ENCODE data around the gene CHI3L1. TPM values are rescaled to one million over a fixed set of nuclear protein-coding genes. Genes with fewer than 3 reads are reported as not detected.
"Not testable (repeated sequence)": the region's sequence is repeated elsewhere in the genome, so short reads cannot be mapped to it uniquely, and the experiment has no call there.

Gene CHI3L1
- total RNA-seq (ENCODE audit: low replicate concordance): 3.0 and 5.5 TPM in 2 replicates

DNA sequence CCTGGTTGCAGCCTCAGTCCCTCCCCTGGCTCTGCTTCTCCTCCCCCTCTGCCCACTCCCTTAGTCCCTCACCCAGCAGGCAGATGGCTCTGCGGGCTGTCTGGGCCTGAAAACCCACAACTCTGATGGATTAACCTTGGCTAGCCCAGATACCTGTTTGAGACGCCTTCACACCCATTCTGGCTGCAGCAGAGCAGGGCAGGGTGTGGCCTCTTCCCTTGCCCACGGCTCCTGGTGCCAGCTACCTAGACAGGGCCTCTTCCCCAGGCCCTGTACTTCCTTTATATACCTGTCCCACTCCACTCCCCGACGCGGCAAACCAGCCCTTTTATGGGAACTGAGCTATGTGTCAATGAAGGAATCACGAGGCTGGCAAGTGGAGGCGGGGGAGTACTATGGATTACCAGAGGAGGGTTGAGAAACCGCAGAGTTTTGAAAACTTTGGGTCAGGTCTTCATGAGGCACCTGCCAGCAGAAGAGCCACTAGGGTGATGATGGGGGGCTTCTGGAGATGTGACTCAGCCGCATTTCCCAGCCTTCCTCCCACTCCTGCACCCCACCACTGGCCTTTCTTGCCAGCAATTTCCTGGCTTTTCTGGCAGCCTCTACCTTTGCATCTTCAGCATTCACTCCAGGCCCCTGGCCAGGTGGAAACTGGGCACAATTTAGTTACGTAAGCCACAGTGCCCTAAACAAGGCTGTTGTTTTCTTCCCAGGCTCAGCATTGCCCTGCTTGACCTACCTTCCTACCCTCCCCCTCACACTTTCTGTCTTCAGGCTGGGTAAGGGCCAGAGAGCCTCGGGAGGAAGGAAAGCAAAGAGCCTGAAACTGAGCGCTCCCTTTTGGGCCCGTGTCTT is at the start of gene CHI3L1:
Gene CHI3L1 (minus strand): TSS at position 259 of the 858 bp plus-strand sequence. CDS start 81 bp downstream, at position 178.
- no peak within 1 kb of the TSS for H3K4me3 ChIP-seq (ENCODE audit: low read depth, low read length)
- TF ChIP-seq, protein P1, sequence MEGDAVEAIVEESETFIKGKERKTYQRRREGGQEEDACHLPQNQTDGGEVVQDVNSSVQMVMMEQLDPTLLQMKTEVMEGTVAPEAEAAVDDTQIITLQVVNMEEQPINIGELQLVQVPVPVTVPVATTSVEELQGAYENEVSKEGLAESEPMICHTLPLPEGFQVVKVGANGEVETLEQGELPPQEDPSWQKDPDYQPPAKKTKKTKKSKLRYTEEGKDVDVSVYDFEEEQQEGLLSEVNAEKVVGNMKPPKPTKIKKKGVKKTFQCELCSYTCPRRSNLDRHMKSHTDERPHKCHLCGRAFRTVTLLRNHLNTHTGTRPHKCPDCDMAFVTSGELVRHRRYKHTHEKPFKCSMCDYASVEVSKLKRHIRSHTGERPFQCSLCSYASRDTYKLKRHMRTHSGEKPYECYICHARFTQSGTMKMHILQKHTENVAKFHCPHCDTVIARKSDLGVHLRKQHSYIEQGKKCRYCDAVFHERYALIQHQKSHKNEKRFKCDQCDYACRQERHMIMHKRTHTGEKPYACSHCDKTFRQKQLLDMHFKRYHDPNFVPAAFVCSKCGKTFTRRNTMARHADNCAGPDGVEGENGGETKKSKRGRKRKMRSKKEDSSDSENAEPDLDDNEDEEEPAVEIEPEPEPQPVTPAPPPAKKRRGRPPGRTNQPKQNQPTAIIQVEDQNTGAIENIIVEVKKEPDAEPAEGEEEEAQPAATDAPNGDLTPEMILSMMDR (IDR thresholded peaks at IDR 0.05; ENCODE audit: insufficient read depth, low read length): no peak
- no peak for DNase-seq (ENCODE audit: low read depth)

DNA sequence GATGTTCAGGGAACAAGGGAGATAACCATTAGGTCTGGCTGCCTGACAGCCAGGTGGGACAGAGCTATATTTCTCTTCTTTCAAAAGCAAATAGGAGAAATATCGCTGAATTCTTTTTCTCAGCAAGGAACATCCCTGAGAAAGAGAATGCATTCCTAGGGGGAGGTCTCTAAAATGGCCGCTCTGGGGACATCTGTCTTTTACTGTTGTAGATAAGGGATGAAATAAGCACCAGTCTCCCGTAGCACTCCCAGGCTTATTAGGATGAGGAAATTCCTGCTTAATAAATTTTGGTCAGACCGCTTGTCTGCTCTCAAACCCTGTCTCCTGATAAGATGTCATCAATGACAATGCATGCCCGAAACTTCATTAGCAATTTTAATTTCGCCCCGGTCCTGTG is 48.4 kb upstream of the CHI3L1 start:
- not testable (repeated sequence) for DNase-seq (ENCODE audit: low read depth); H3K4me3 ChIP-seq (ENCODE audit: low read depth, low read length)

DNA sequence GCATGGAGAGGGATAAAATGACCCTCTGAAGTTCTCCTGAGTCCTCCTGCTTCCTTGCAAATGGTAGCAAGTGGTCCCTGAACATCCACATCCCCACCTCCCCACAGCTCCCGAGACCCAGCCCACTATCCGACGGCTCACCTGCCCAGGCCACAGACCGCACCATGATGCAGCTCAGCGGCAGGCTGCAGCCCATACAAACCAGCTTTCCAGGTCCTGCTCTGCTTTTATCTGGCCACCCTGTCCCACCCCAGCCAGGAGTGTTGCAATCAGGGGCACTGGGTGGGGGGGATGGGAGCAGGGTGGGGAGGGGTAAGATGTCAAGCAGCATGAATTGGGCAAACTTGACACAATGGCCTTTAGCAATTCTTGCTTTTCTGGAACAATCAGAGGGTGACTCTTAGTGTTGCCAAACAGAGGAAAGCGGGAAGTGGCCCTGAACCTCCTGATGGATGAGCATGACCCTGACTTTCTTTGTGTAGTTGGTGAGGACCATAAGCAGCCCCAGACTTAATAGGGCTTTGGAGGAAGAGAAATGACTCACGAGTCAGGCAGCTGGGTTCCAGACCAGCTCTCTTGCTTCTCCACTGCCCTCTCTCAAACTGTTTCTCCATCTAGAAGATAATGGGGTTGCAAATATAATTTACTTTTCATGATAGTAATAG is 43.1 kb upstream of the CHI3L1 start, which contains the start of gene CHIT1:
Gene CHIT1 (minus strand): TSS at position 203 of the 665 bp plus-strand sequence. CDS start 37 bp downstream, at position 166.
- no peak within 1 kb of the TSS for H3K4me3 ChIP-seq (ENCODE audit: low read depth, low read length)
- TF ChIP-seq, protein P1 (IDR thresholded peaks at IDR 0.05; ENCODE audit: insufficient read depth, low read length): no peak
- peak; percentile 8 for DNase-seq (ENCODE audit: low read depth)

DNA sequence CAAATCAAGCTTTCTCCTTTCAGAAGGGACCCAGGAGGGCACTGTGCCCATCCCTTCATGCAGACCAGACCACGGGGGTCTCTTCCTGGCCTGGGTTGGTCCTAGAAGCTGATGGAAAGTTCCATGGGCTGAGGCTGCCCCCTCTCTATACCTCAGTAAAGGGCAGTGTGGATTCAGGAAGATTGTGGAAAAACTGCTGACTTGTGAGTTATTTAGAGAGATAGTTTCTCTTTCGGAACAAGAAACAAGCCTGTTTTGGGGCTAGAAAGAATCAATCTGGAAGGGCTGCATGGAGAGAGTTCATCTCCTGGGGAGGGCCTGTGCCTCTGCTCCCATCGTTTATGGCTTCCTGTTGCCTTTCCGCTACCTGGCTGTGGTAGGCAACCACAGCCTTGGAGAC is 42.2 kb upstream of the CHI3L1 start:
- TF ChIP-seq, protein P1 (IDR thresholded peaks at IDR 0.05; ENCODE audit: insufficient read depth, low read length): no peak
- no peak overlapping the region for H3K4me3 ChIP-seq (ENCODE audit: low read depth, low read length)
- no peak for DNase-seq (ENCODE audit: low read depth)

DNA sequence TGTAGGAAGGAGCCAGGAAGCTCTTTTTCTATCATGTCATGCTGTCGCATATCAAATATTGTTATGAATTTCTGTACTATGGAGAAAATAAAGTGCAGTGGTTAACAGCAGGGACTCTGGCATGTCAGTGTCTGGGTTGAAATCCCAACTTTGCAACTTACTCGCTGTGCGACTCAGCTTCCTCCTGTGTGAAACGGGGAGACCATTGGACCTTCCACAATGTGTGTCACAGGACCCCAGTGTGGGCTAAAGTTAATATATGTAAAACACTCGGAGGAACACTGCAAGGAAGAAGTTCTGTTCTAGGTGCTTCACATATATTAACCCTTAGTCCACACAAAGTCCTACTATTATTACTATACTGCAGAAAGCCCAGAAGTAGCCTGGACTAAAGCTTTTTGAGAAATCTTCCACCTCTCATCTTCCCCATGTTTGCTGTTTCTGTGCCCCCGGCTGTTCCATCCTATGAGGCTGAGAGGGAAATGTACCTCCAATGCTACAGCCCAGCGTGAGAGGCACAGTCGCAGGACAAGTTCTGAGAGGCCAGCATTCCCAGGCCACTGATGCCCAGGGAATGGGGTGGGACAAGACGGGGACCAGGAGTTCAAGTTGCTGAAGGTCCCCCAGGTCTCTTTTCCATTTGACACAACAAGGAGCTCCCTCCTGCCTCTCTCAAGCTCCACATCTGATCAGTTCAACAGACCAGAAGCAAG is 41.0 kb upstream of the CHI3L1 start:
- TF ChIP-seq, protein P1 (IDR thresholded peaks at IDR 0.05; ENCODE audit: insufficient read depth, low read length): no peak
- no peak overlapping the region for H3K4me3 ChIP-seq (ENCODE audit: low read depth, low read length)
- no peak for DNase-seq (ENCODE audit: low read depth)

DNA sequence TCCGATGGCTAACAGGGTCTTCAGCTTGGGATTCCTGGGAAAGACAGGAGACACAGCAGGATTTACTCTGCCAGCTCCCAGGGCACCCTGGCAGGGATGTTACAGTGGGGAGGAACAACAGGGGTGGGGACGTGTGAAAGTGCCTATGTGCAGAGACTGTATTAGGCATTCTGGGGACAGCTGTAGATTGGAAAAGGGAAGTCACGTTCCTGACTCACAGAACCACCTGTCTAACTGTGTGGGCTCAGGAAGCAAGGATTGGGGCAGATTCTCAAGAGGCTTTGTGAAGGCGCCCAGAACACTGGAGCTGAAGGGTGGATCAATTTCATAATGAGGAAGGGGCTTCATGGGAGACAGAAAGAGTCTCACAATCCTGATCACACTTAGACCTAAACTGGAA is 38.6 kb upstream of the CHI3L1 start:
- TF ChIP-seq, protein P1 (IDR thresholded peaks at IDR 0.05; ENCODE audit: insufficient read depth, low read length): no peak
- no peak overlapping the region for H3K4me3 ChIP-seq (ENCODE audit: low read depth, low read length)
- DNase-seq (ENCODE audit: low read depth): no peak
